ENCODE data around the gene PKM.

The PKM gene

GRCh38 chr15:72200395-72201237 lies 30.4 kb downstream of the PKM start:
- DNase-seq (ENCODE audit: low read depth in 2 of 2): no peak

- DNase-seq (ENCODE audit: low read depth in 2 of 2): peak; percentile 50 to 54
These were observed 31.2 kb downstream of the PKM start for GRCh38 chr15:72199721-72200212.

GRCh38 chr15:72199205-72199515 lies 31.8 kb downstream of the PKM start:
- DNase-seq (ENCODE audit: low read depth in 2 of 2): no peak

- no peak for DNase-seq (ENCODE audit: low read depth in 2 of 2)
These were observed 32.4 kb downstream of the PKM start for GRCh38 chr15:72198356-72199204.

GRCh38 chr15:72197460-72198355 lies 33.3 kb downstream of the PKM start, which contains the start of gene GRAMD2A:
Gene GRAMD2A (minus strand): TSS chr15:72197787.
- peak; percentile 30 to 37 for DNase-seq (ENCODE audit: low read depth in 2 of 2)

- DNase-seq (ENCODE audit: low read depth in 2 of 2): no peak
These were observed 33.9 kb downstream of the PKM start for GRCh38 chr15:72197041-72197459.

GRCh38 chr15:72196409-72197040 lies 34.5 kb downstream of the PKM start:
- no peak for DNase-seq (ENCODE audit: low read depth in 2 of 2)

GRCh38 chr15:72195101-72195511 lies 35.9 kb downstream of the PKM start:
- DNase-seq (ENCODE audit: low read depth in 2 of 2): no peak

- no peak for DNase-seq (ENCODE audit: low read depth in 2 of 2)
These were observed 37.1 kb downstream of the PKM start for GRCh38 chr15:72193836-72194396.

DNA sequence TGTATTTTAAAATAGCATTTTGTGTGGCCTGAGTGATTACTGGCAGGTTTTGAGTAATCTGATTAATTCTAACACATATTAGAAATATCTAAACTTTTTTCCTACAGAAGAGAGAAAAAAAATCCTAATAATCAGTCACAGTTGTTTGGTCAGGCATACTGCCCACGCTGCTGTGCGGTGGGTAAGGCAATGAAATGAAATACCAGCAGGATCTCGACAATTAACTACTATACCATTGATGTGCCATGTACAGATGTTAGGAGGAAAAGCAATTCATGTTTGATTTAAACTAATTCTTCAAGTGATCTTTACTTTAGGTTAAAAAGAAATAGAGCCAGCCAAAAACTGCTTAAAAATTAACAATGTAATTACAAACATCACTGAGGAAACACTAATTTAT lies 38.6 kb downstream of the PKM start:
- DNase-seq (ENCODE audit: low read depth in 2 of 2): no peak

GRCh38 chr15:72189250-72189902 lies 41.6 kb downstream of the PKM start:
- DNase-seq (ENCODE audit: low read depth in 2 of 2): no peak

DNA sequence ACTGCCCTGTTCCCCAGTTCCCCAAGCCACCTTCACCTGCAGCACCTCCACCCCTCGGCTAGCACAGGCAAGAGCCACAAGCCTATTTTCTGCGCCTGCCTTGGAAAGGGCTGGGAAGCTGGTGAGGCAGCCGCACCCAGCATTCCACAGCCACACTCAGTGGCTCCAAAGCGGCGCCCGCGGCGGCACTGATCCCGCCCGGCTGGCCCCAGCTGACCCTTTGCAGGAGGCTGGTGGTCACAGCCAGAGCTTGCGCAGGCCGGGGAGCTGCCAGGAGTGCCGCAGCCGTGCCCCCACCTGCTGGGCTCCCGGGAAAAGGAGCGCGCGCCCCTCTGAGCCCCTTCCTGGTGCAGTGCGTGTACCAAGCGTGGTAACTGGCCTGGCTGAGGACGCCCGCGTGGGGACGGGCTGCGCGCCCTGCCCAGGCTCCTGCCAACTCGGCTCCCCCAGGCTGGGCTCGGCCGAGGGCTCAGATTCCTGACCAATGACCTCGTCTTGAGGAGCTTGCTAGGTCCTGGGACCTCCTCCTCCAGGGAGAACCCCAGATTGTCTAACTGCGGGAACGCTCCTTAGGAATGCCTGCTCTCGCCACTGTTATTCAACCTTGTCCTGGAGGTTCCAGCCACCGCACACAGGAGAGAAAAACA lies 46.7 kb downstream of the PKM start:
- DNase-seq (ENCODE audit: low read depth in 2 of 2): no peak

DNA sequence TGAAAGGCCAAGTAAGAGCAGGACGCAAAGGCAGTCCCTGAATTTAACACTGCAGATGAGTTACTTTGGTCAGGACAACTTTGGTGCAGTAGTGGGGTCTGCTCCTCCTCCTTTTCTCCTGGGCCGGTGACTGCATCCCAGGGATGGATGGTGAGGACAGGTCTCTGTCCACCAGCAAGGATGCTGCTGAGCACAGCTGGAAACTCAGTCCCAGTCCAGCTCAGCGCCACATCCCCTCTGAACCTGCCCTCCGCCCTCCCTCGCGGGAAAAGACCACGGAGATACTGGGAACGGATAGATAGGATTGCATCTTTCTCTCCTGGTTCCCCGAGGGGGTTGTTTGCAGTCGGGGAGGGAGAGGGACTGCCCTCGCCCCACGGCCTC lies 47.2 kb downstream of the PKM start:
- no peak for DNase-seq (ENCODE audit: low read depth in 2 of 2)

- no peak for DNase-seq (ENCODE audit: low read depth in 2 of 2)
These were observed 48.3 kb downstream of the PKM start for GRCh38 chr15:72182673-72183072.

- no peak for DNase-seq (ENCODE audit: low read depth in 2 of 2)
These were observed 48.7 kb downstream of the PKM start for GRCh38 chr15:72182244-72182643.

- no peak for DNase-seq (ENCODE audit: low read depth in 2 of 2)
These were observed 50.1 kb downstream of the PKM start for GRCh38 chr15:72180761-72181324.

DNA sequence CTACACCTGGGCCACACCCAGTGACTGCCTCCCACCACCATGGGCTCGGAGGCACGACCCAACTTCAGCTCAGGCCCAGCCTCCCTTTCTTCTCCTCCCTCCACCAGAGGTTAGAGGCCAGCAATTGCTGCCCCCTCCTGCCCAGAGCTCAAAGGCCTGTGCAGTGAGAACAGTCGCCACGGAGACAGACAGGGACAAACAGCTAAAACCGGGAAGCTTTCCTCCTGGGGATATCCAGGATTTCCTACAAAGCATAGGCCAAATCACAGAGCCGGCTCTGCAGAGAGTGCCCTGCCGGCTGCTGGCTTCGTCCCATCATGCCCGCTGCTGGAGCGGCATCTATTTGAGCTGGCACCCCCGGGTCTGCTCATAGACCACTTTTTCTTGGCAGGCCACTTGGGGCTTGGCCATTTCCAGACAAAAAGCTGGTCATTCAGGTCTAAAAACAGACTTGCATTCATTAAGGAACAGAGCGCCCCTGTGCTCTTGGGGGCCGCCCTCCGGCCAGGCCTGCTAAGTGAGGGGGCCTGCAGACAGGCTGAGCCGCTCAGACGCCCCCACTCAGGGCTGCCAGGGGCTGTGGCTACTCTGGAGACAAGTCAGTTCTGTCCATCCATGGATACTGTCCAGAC lies 50.9 kb downstream of the PKM start:
- DNase-seq (ENCODE audit: low read depth in 2 of 2): no peak

DNA sequence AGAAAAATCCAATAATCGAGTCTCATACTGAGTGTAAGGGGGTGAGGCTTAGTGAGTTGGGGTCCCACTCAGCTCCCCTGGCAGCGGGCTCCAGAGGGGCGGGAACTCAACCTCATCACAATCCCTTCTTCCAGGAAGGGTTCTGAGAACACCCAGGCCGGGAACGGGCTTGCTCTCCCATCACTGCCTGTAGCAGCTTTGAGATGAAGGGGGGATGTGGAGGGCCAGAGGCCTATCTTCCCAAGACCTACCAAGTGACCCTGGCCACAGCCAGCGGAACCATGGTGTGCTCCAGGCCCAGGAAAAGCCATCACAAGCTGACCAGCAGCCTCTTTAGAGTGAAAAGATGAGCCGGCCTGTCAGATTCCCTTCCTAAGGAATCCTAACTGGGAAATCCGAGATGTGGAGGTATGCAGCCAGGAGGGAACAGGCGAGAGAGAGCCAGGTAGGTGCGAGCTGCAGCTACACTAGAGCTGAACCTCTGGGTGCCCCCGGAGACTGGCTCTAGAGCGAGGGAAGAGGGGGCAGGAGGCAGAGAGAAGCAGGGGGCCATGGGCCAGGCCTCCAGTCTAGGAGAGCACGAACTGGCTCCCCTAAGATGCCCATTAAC lies 51.9 kb downstream of the PKM start:
- no peak for DNase-seq (ENCODE audit: low read depth in 2 of 2)

DNA sequence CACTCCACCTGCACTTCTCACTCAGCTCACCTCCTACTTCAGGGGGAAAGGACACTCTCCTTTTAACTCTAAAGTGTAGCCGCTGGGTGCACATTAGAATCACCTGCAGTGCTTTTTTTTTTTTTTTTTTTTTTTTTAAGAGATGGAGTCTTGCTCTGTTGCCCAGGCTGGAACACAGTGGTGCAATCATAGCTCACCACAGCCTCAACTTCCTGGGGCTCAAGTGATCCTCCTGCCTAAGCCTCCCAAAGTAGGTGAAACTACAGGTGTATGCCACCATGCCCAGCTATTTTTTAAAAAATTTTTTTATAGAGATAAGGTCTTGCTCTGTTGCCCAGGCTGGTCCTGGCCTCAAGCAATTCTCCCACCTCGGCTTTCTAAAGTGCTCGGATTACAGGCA lies 54.2 kb downstream of the PKM start:
- no peak for DNase-seq (ENCODE audit: low read depth in 2 of 2)

Measured in stimulated activated CD4-positive, alpha-beta T cell treated with anti-CD3 and anti-CD28 coated beads, Interleukin-12 subunit alpha, Interleukin-12 subunit beta, amount 100 ng/mL, for 24 hours (primary cell).